ENCODE measurements around the gene KRTAP10-8.
"Not testable (repeated sequence)": the region's sequence is repeated elsewhere in the genome, so short reads cannot be mapped to it uniquely, and the experiment has no call there.

Gene KRTAP10-8

GRCh38 chr21:44606495-44606894, 5.4 kb upstream of the KRTAP10-8 start:
- no peaks in the 10 kb centered on the region for H3F3A ChIP-seq (ENCODE audit: control insufficient read depth, insufficient read depth)
- no peak overlapping the region for H3K27ac ChIP-seq (ENCODE audit: low read depth, low read length)
- H3K36me3 ChIP-seq (ENCODE audit: control insufficient read depth, low read length), result no peaks in the 10 kb centered on the region
- peaks cover 8% of the 10 kb centered on the region for H3K9me3 ChIP-seq (ENCODE audit: control insufficient read depth, insufficient read depth, low read length)
- no peaks in the 10 kb centered on the region for H4K20me1 ChIP-seq (ENCODE audit: control insufficient read depth, insufficient read depth, low read depth, low read length)
- H3K79me2 ChIP-seq (ENCODE audit: control insufficient read depth, low read length), result no peaks in the 10 kb centered on the region
- no peak overlapping the region for H3K4me3 ChIP-seq (ENCODE audit: low read length)
- no peak for TF ChIP-seq CTCF (IDR thresholded peaks at IDR 0.05; ENCODE audit: low read depth, low read length, poor library complexity, severe bottlenecking)
- no peak for TF ChIP-seq EZH2phosphoT487 (IDR thresholded peaks at IDR 0.05; ENCODE audit: borderline replicate concordance, low read length)
- no peaks in the 10 kb centered on the region for H3K4me1 ChIP-seq (ENCODE audit: control insufficient read depth, low read length)
- H3K4me2 ChIP-seq (ENCODE audit: low read length), result no peak overlapping the region
- H3K27me3 ChIP-seq (ENCODE audit: control insufficient read depth, low read length), result no peaks in the 10 kb centered on the region
- H3K9me2 ChIP-seq (replicated peaks; ENCODE audit: control insufficient read depth, low read length), result no peaks in the 10 kb centered on the region

DNA sequence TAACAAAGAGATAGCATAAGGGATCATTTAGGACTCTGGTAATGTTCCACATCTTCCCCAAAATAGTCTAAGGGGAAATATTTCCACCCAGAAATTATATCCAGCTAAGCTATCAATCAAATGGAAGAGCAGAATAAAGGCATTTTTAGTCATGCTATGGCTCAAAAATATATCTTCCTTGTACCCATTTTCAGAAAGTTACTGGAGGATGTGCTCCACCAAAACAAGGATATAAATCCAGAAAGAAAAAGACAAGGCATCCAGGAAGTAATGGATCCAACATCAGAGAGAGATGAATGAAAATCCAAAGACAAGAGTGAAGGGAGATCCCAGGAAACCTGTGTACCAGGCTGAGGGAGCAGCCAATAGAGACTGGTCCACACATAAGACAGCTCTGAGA, 2.7 kb upstream of the KRTAP10-8 start:
- H3K4me2 ChIP-seq (ENCODE audit: low read length), result no peak overlapping the region
- H3K4me1 ChIP-seq (ENCODE audit: control insufficient read depth, low read length), result no peaks in the 10 kb centered on the region
- H3K36me3 ChIP-seq (ENCODE audit: control insufficient read depth, low read length), result no peaks in the 10 kb centered on the region
- no peak overlapping the region for H3K4me3 ChIP-seq (ENCODE audit: low read length)
- no peaks in the 10 kb centered on the region for H4K20me1 ChIP-seq (ENCODE audit: control insufficient read depth, insufficient read depth, low read depth, low read length)
- no peaks in the 10 kb centered on the region for H3K9me2 ChIP-seq (replicated peaks; ENCODE audit: control insufficient read depth, low read length)
- H3K79me2 ChIP-seq (ENCODE audit: control insufficient read depth, low read length), result no peaks in the 10 kb centered on the region
- TF ChIP-seq EZH2phosphoT487 (IDR thresholded peaks at IDR 0.05; ENCODE audit: borderline replicate concordance, low read length) (no peak), CTCF (IDR thresholded peaks at IDR 0.05; ENCODE audit: low read depth, low read length, poor library complexity, severe bottlenecking) (no peak)
- no peaks in the 10 kb centered on the region for H3K27me3 ChIP-seq (ENCODE audit: control insufficient read depth, low read length)
- peaks cover 14% of the 10 kb centered on the region for H3K9me3 ChIP-seq (ENCODE audit: control insufficient read depth, insufficient read depth, low read length)
- H3K27ac ChIP-seq (ENCODE audit: low read depth, low read length), result no peak overlapping the region
- no peaks in the 10 kb centered on the region for H3F3A ChIP-seq (ENCODE audit: control insufficient read depth, insufficient read depth)

DNA sequence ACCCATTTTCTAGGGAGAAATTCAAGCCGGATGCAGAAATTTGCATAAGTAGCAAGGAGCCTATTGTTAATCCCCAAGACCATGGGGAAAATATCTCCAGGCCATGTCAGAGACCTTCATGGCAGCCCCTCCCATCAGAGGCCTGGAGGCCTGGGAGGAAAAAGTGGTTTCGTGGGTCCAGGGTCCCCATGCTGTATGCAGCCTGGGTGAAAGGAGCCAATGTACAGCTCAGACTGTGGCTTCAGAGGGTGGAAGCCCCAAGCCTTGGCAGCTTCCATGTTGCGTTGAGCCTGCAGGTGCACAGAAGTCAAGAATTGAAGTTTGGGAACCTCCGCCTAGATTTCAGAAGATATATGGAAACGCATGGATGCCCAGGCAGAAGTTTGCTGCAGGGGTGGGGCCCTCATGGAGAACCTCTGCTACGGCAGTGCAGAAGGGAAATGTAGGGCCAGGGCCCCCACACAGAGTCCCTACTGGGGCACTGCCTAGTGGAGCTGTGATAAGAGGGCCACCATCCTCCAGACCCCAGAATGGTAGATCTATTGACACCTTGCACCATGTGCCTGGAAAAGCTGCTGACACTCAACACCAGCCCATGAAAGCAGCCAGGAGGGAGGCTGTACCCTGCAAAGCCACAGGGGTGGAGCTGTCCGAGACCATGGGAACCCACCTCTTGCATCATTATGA, 1.6 kb upstream of the KRTAP10-8 start:
- H3F3A ChIP-seq (ENCODE audit: control insufficient read depth, insufficient read depth); H3K4me3 ChIP-seq (ENCODE audit: low read length); H3K27ac ChIP-seq (ENCODE audit: low read depth, low read length); H3K79me2 ChIP-seq (ENCODE audit: control insufficient read depth, low read length); H3K27me3 ChIP-seq (ENCODE audit: control insufficient read depth, low read length); H3K36me3 ChIP-seq (ENCODE audit: control insufficient read depth, low read length); H3K4me1 ChIP-seq (ENCODE audit: control insufficient read depth, low read length); H3K4me2 ChIP-seq (ENCODE audit: low read length); H4K20me1 ChIP-seq (ENCODE audit: control insufficient read depth, insufficient read depth, low read depth, low read length); H3K9me2 ChIP-seq (replicated peaks; ENCODE audit: control insufficient read depth, low read length): not testable (repeated sequence)
- H3K9me3 ChIP-seq (ENCODE audit: control insufficient read depth, insufficient read depth, low read length), result peaks cover 17% of the 10 kb centered on the region

- H3K4me1 ChIP-seq (ENCODE audit: control insufficient read depth, low read length), result no peaks in the 10 kb centered on the region
- no peaks in the 10 kb centered on the region for H3K36me3 ChIP-seq (ENCODE audit: control insufficient read depth, low read length)
- no peak overlapping the region for H3K4me3 ChIP-seq (ENCODE audit: low read length)
- H3K27me3 ChIP-seq (ENCODE audit: control insufficient read depth, low read length), result no peaks in the 10 kb centered on the region
- no peaks in the 10 kb centered on the region for H3K9me2 ChIP-seq (replicated peaks; ENCODE audit: control insufficient read depth, low read length)
- H3K79me2 ChIP-seq (ENCODE audit: control insufficient read depth, low read length), result no peaks in the 10 kb centered on the region
- no peaks in the 10 kb centered on the region for H3F3A ChIP-seq (ENCODE audit: control insufficient read depth, insufficient read depth)
- TF ChIP-seq CTCF (IDR thresholded peaks at IDR 0.05; ENCODE audit: low read depth, low read length, poor library complexity, severe bottlenecking), result no peak
- TF ChIP-seq EZH2phosphoT487 (IDR thresholded peaks at IDR 0.05; ENCODE audit: borderline replicate concordance, low read length), result no peak
- H3K4me2 ChIP-seq (ENCODE audit: low read length), result no peak overlapping the region
- no peak overlapping the region for H3K27ac ChIP-seq (ENCODE audit: low read depth, low read length)
- H4K20me1 ChIP-seq (ENCODE audit: control insufficient read depth, insufficient read depth, low read depth, low read length), result no peaks in the 10 kb centered on the region
- peaks cover 17% of the 10 kb centered on the region for H3K9me3 ChIP-seq (ENCODE audit: control insufficient read depth, insufficient read depth, low read length)
Observed at GRCh38 chr21:44611551-44611950, 328 bp upstream of the KRTAP10-8 start.
